Endothelial cell of umbilical vein (primary cell): Measurements from ENCODE around the gene A1BG. TPM values are rescaled to one million over a fixed set of nuclear protein-coding genes. Genes with fewer than 3 reads are reported as not detected.

Experiments used
- BruUV-seq: library from RNA; stranded (reverse); fragments of 400-500 nt; replicated peaks from 2 replicates; lab custom pipeline; 2021; lab: Mats Ljungman, UMichigan
- CTCF ChIA-PET: fragments of 300-600, 350-600 bp; sonication (Branson Sonifier 250); formaldehyde crosslinking; loops from one replicate; lab custom pipeline; 2021; ENCODE audit warnings: antibody characterized with exemption, inconsistent platforms; lab: Charles Lee
- POLR2A ChIA-PET: fragments of 300-600, 350-600 bp; sonication (Branson Sonifier 250); formaldehyde crosslinking; loops from one replicate; lab custom pipeline; 2021; ENCODE audit warnings: antibody characterized with exemption, inconsistent platforms; lab: Charles Lee
- DNase-seq: peaks from one replicate; pipeline ENCODE4 v3.0.0-alpha.2; 2011; ENCODE audit warnings: low read depth, low spot score
- FAIRE-seq: peaks from 2 replicates; lab custom pipeline; 2011; peaks lifted over from hg19 to GRCh38; lab: Jason Lieb, UNC
- H2AFZ ChIP-seq: 2 replicates; pipeline ENCODE4 v1.6.0; 2012; ENCODE audit warnings: low read depth, low read length, control low read depth, inconsistent platforms
- H3K27ac ChIP-seq: 2 replicates; pipeline ENCODE4 v1.5.1; 2011; ENCODE audit warnings: low read depth, mild to moderate bottlenecking, control low read depth, low read length, moderate library complexity; ENCODE audit not compliant: insufficient read depth
- H3K27me3 ChIP-seq, 2 experiments: 2 replicates each; pipeline versions ENCODE4 v1.6.0 to v1.6.1; 2011; ENCODE audit warnings: low read length in 2 of 2, mixed read lengths in 1 of 2; ENCODE audit not compliant: control insufficient read depth in 2 of 2, insufficient read depth in 2 of 2
- H3K36me3 ChIP-seq, 2 experiments: 2 replicates in 1 of 2; 3 replicates in 1 of 2; pipeline ENCODE4 v1.5.1; 2011; ENCODE audit warnings: low read length in 2 of 2, mild to moderate bottlenecking in 1 of 2, moderate library complexity in 1 of 2; ENCODE audit not compliant: control insufficient read depth in 2 of 2, insufficient read depth in 2 of 2; ENCODE audit errors: extremely low read depth in 1 of 2
- H3K4me1 ChIP-seq: 3 replicates; pipeline ENCODE4 v1.5.1; 2011; ENCODE audit warnings: mild to moderate bottlenecking, low read length; ENCODE audit not compliant: control insufficient read depth, insufficient read depth; ENCODE audit errors: extremely low read depth
- H3K4me2 ChIP-seq: 2 replicates; pipeline ENCODE4 v1.6.1; 2011; ENCODE audit warnings: low read length, control low read depth, mixed read lengths; ENCODE audit not compliant: insufficient read depth
- H3K4me3 ChIP-seq, 3 experiments: fragments of 200-600 bp in 1 of 3; sonication (generic), shearing (Covaris generic) in 1 of 3; replicated peaks in 1 of 3; 2 replicates each; pipeline ENCODE4 v1.5.1; 2011 to 2016; ENCODE audit warnings: control low read depth in 3 of 3, low read length in 3 of 3, mild to moderate bottlenecking in 2 of 3, inconsistent platforms in 1 of 3, low read depth in 1 of 3, moderate library complexity in 1 of 3; ENCODE audit not compliant: insufficient read depth in 1 of 3
- H3K79me2 ChIP-seq: 2 replicates; pipeline ENCODE4 v1.6.0; 2012; ENCODE audit warnings: low read length, inconsistent platforms; ENCODE audit not compliant: control insufficient read depth, insufficient read depth
- H3K9ac ChIP-seq: replicated peaks from 2 replicates; pipeline ENCODE3; 2011; ENCODE audit warnings: low read length, control low read depth; ENCODE audit not compliant: insufficient read depth; ENCODE audit errors: extremely low read depth
- H3K9me1 ChIP-seq: replicated peaks from 3 replicates; pipeline ENCODE4 v1.6.0; 2011; ENCODE audit warnings: mild to moderate bottlenecking, low read length; ENCODE audit not compliant: control insufficient read depth, insufficient read depth; ENCODE audit errors: extremely low read depth
- H3K9me3 ChIP-seq: replicated peaks from 2 replicates; pipeline ENCODE4 v1.5.1; 2012; ENCODE audit warnings: low read length, inconsistent platforms; ENCODE audit not compliant: control insufficient read depth, insufficient read depth
- H4K20me1 ChIP-seq: replicated peaks from 2 replicates; pipeline ENCODE3; 2011; ENCODE audit warnings: mild to moderate bottlenecking, low read length; ENCODE audit not compliant: control insufficient read depth, insufficient read depth; ENCODE audit errors: extremely low read depth
- EZH2 ChIP-seq: IDR thresholded peaks from 2 replicates; pipeline ENCODE4 v1.6.1; 2012; ENCODE audit warnings: borderline replicate concordance, low read depth, mild to moderate bottlenecking, moderate library complexity, low read length, inconsistent platforms; ENCODE audit not compliant: severe bottlenecking
- FOS ChIP-seq: IDR thresholded peaks from 2 replicates; pipeline ENCODE4 v1.6.1; 2011; ENCODE audit warnings: mild to moderate bottlenecking, low read length, moderate library complexity, borderline replicate concordance; ENCODE audit not compliant: insufficient read depth
- GATA2 ChIP-seq: IDR thresholded peaks from 2 replicates; pipeline ENCODE4 v1.7.0; 2011; ENCODE audit warnings: low read depth, mild to moderate bottlenecking, moderate library complexity, mixed read lengths, low read length; ENCODE audit not compliant: insufficient read length, insufficient read depth
- JUN ChIP-seq: IDR thresholded peaks from 2 replicates; pipeline ENCODE4 v1.6.1; 2011; ENCODE audit warnings: borderline replicate concordance, low read depth; ENCODE audit not compliant: insufficient read length, insufficient read depth
- MYC ChIP-seq: IDR thresholded peaks from one replicate; pipeline ENCODE4 v1.6.1; 2011; ENCODE audit warnings: mild to moderate bottlenecking, low read depth, low read length
- POLR2A ChIP-seq: IDR thresholded peaks from 2 replicates; pipeline ENCODE4 v1.6.1; 2012; ENCODE audit warnings: low read depth, mild to moderate bottlenecking, control low read depth, low read length
- POLR2AphosphoS5 ChIP-seq: IDR thresholded peaks from 2 replicates; pipeline ENCODE4 v1.6.1; 2012; ENCODE audit warnings: low read depth, mild to moderate bottlenecking, control low read depth, low read length, moderate library complexity; ENCODE audit not compliant: insufficient read depth
- dilution Hi-C: fragments of 300-500 bp; cut with MboI; formaldehyde crosslinking; loops from one replicate; pipeline ENCODE4 v1.15.0; 2019; ENCODE audit warnings: low sequenced_read_pairs; ENCODE audit not compliant: extremely low pct_ligation_motif_present
- intact Hi-C: fragments of 100-400 bp; cut with micrococcal nuclease; formaldehyde crosslinking; loops from one replicate; pipeline ENCODE4 v1.10.0; 2022
- microRNA-seq: library from miRNA; unstranded; fragments of <30 nt; microRNA quantifications from one replicate; pipeline ENCODE4 v1.2.0, GENCODE V29; 2021; ENCODE audit warnings: borderline number of aligned reads, borderline replicate concordance
- polyA plus RNA-seq, 4 experiments: library from polyadenylated mRNA; depleted of rRNA in 3 of 4; stranded (reverse) in 3 of 4; unstranded in 1 of 4; fragments of >200 nt; gene quantifications; 2 replicates each; pipeline versions ENCODE4 v1.2.1 to v1.2.3, GENCODE V29; 2011 to 2012; ENCODE audit warnings: missing spikeins in 1 of 4
- small RNA-seq: library from RNA; depleted of rRNA; stranded (forward); fragments of <200 nt; gene quantifications from one replicate; pipeline ENCODE3, GENCODE V24; 2012; ENCODE audit warnings: low replicate concordance, low read depth; ENCODE audit not compliant: insufficient read depth, insufficient read length
- total RNA-seq: library from RNA; stranded (reverse); gene quantifications from 2 replicates; pipeline ENCODE4 v1.2.3, GENCODE V29; 2021
- TF ChIP-seq, protein P1 (sequence below): IDR thresholded peaks from 2 replicates; pipeline ENCODE4 v1.6.1; 2011; ENCODE audit not compliant: insufficient read depth, insufficient read length
- TF ChIP-seq, protein P2 (sequence below), 2 donors: IDR thresholded peaks; 1 replicate in 1 of 2; 2 replicates in 1 of 2; pipeline ENCODE4 v1.5.1; 2011; ENCODE audit warnings: low read length in 2 of 2, mild to moderate bottlenecking in 2 of 2, moderate library complexity in 2 of 2, control low read depth in 1 of 2, inconsistent platforms in 1 of 2, low read depth in 1 of 2; ENCODE audit not compliant: insufficient read depth in 1 of 2; ENCODE audit errors: extremely low read depth in 1 of 2

Gene A1BG
- total and polyA plus RNA-seq, 2 donors (not counting 3 experiments of a cell fraction or from before 2014, with no cell fraction given), result 2.3 to 3.7 TPM

DNA sequence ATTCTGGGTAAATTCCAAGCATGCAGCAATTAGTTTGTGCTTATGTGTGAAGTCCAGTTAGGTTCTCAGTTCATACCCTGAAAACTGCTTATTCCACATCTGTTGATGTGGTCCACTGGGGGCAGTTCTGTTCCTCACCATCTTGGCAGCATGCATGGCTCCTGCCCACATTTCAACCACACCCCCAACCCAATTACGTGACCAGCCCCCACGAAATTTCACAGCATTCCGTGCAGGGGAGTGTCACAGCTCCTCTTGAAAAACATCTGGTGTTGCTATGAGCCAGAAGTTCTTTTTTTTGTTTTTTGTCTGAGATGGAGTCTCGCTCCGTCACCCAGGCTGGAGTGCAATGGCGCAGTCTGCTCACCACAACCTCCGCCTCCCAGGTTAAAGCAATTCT lies 57.2 kb downstream of the A1BG start:
- no peak overlapping the region for H3K27ac ChIP-seq
- FAIRE-seq, result no peak
- no peaks in the 10 kb centered on the region for H3K79me2 ChIP-seq
- H3K36me3 ChIP-seq, result peaks cover 0 to 41% of the 10 kb centered on the region in 2 experiments
- H3K9me1 ChIP-seq, result no peaks in the 10 kb centered on the region
- no peak overlapping the region for H3K4me3 ChIP-seq
- H3K4me2 ChIP-seq, result no peak overlapping the region
- H3K4me1 ChIP-seq, result no peaks in the 10 kb centered on the region
- H3K27me3 ChIP-seq, result no peaks in the 10 kb centered on the region
- H3K9ac ChIP-seq, result no peak overlapping the region
- no peak overlapping the region for H2AFZ ChIP-seq
- peaks cover 8% of the 10 kb centered on the region for H3K9me3 ChIP-seq
- dilution Hi-C loops, result no loop called here
- intact Hi-C loops, result no loop called here
- BruUV-seq, result no TSS peak
- ChIA-PET POLR2A (no interaction called here), CTCF (no interaction called here)
- H4K20me1 ChIP-seq, result no peaks in the 10 kb centered on the region
- DNase-seq, result no peak
- TF ChIP-seq MYC, result no peak
- TF ChIP-seq GATA2, result no peak
- TF ChIP-seq, protein P1, sequence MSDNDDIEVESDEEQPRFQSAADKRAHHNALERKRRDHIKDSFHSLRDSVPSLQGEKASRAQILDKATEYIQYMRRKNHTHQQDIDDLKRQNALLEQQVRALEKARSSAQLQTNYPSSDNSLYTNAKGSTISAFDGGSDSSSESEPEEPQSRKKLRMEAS, result no peak
- TF ChIP-seq JUN, result no peak
- no peak for TF ChIP-seq EZH2
- TF ChIP-seq FOS, result no peak
- TF ChIP-seq POLR2A, result no peak
- no peak for TF ChIP-seq POLR2AphosphoS5
- TF ChIP-seq, protein P2, sequence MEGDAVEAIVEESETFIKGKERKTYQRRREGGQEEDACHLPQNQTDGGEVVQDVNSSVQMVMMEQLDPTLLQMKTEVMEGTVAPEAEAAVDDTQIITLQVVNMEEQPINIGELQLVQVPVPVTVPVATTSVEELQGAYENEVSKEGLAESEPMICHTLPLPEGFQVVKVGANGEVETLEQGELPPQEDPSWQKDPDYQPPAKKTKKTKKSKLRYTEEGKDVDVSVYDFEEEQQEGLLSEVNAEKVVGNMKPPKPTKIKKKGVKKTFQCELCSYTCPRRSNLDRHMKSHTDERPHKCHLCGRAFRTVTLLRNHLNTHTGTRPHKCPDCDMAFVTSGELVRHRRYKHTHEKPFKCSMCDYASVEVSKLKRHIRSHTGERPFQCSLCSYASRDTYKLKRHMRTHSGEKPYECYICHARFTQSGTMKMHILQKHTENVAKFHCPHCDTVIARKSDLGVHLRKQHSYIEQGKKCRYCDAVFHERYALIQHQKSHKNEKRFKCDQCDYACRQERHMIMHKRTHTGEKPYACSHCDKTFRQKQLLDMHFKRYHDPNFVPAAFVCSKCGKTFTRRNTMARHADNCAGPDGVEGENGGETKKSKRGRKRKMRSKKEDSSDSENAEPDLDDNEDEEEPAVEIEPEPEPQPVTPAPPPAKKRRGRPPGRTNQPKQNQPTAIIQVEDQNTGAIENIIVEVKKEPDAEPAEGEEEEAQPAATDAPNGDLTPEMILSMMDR (IDR thresholded peaks at IDR 0.05; ENCODE audit: extremely low read depth in 1 of 2, insufficient read depth in 1 of 2, low read depth in 1 of 2, low read length in 2 of 2), result no peak

Small RNA genes lying within 50 kb of the gene (microRNA-seq; reads per million reads assigned to microRNA genes)
- not detected for gene MIR4754
- not detected for gene MIR6806

Small RNA genes lying within 50 kb of the gene (small RNA-seq; reads per million reads assigned to genes)
- gene MIR4754 (not detected), gene MIR6806 (not detected), gene RNA5SP473 (not detected)

Other genes with a start within 250 kb of the A1BG start
- 4.9 and 5.3 TPM in 2 replicates for gene ZNF329, start 202.7 kb downstream of the A1BG start, total RNA-seq
- 2.7 and 3.0 TPM in 2 replicates for gene ZNF329, start 202.7 kb downstream of the A1BG start, polyA plus RNA-seq
- 18.3 and 18.8 TPM in 2 replicates for gene ZNF274, start 170.4 kb downstream of the A1BG start, total RNA-seq
- gene ZNF274, start 170.4 kb downstream of the A1BG start, polyA plus RNA-seq, result 9.1 and 10.1 TPM in 2 replicates
- 39.3 and 45.4 TPM in 2 replicates for gene ZNF544, start 124.6 kb downstream of the A1BG start, total RNA-seq
- gene ZNF544, start 124.6 kb downstream of the A1BG start, polyA plus RNA-seq, result 33.4 and 36.1 TPM in 2 replicates
- gene ZNF8, start 74.5 kb downstream of the A1BG start, total RNA-seq, result 6.3 and 6.8 TPM in 2 replicates
- 3.7 and 4.0 TPM in 2 replicates for gene ZNF8, start 74.5 kb downstream of the A1BG start, polyA plus RNA-seq
- gene ERVK3-1, start 48.1 kb downstream of the A1BG start, total RNA-seq, result 25.8 and 28.4 TPM in 2 replicates
- 25.9 and 29.3 TPM in 2 replicates for gene ERVK3-1, start 48.1 kb downstream of the A1BG start, polyA plus RNA-seq
- gene ZSCAN22, start 26.5 kb downstream of the A1BG start, total RNA-seq, result 3.6 and 3.7 TPM in 2 replicates
- 3.6 and 3.9 TPM in 2 replicates for gene ZSCAN22, start 26.5 kb downstream of the A1BG start, polyA plus RNA-seq
- 0.42 and 1.3 TPM in 2 replicates for gene ZNF497, start 9.3 kb upstream of the A1BG start, total RNA-seq
- gene ZNF497, start 9.3 kb upstream of the A1BG start, polyA plus RNA-seq, result 0.40 and 0.62 TPM in 2 replicates
- gene ZNF837, start 27.5 kb upstream of the A1BG start, total RNA-seq, result 1.4 and 1.7 TPM in 2 replicates
- 1.6 and 2.8 TPM in 2 replicates for gene ZNF837, start 27.5 kb upstream of the A1BG start, polyA plus RNA-seq
- 945 and 993 TPM in 2 replicates for gene RPS5, start 33.8 kb upstream of the A1BG start, total RNA-seq
- gene RPS5, start 33.8 kb upstream of the A1BG start, polyA plus RNA-seq, result 3,430 and 4,008 TPM in 2 replicates
- gene RNF225, start 42.2 kb upstream of the A1BG start, total RNA-seq, result 0.58 TPM in 1 of 2 replicates, not detected in the other
- not detected in 2 replicates for gene RNF225, start 42.2 kb upstream of the A1BG start, polyA plus RNA-seq
- gene ZNF584, start 55.2 kb upstream of the A1BG start, total RNA-seq, result 12.4 and 12.6 TPM in 2 replicates
- gene ZNF584, start 55.2 kb upstream of the A1BG start, polyA plus RNA-seq, result 5.9 and 6.1 TPM in 2 replicates
- gene ZNF132, start 86.7 kb upstream of the A1BG start, total RNA-seq, result 4.1 and 4.2 TPM in 2 replicates
- gene ZNF132, start 86.7 kb upstream of the A1BG start, polyA plus RNA-seq, result 0.54 and 0.62 TPM in 2 replicates
- 6.3 and 6.9 TPM in 2 replicates for gene ZNF324B, start 98.1 kb upstream of the A1BG start, total RNA-seq
- gene ZNF324B, start 98.1 kb upstream of the A1BG start, polyA plus RNA-seq, result 3.4 and 3.5 TPM in 2 replicates
- gene ZNF324, start 113.6 kb upstream of the A1BG start, total RNA-seq, result 7.1 and 8.7 TPM in 2 replicates
- 6.4 and 8.8 TPM in 2 replicates for gene ZNF324, start 113.6 kb upstream of the A1BG start, polyA plus RNA-seq
- gene ZNF446, start 122.9 kb upstream of the A1BG start, total RNA-seq, result 6.6 and 7.0 TPM in 2 replicates
- gene ZNF446, start 122.9 kb upstream of the A1BG start, polyA plus RNA-seq, result 8.3 and 11.2 TPM in 2 replicates
- 6.1 and 7.1 TPM in 2 replicates for gene SLC27A5, start 158.5 kb upstream of the A1BG start, total RNA-seq
- 12.1 and 16.0 TPM in 2 replicates for gene SLC27A5, start 158.5 kb upstream of the A1BG start, polyA plus RNA-seq
- 21.8 TPM in 2 replicates for gene ZBTB45, start 166.3 kb upstream of the A1BG start, total RNA-seq
- gene ZBTB45, start 166.3 kb upstream of the A1BG start, polyA plus RNA-seq, result 17.8 and 25.3 TPM in 2 replicates
- gene TRIM28, start 190.6 kb upstream of the A1BG start, total RNA-seq, result 377 and 429 TPM in 2 replicates
- gene TRIM28, start 190.6 kb upstream of the A1BG start, polyA plus RNA-seq, result 521 and 593 TPM in 2 replicates
- gene CHMP2A, start 201.6 kb upstream of the A1BG start, total RNA-seq, result 96.8 and 105 TPM in 2 replicates
- 126 and 150 TPM in 2 replicates for gene CHMP2A, start 201.6 kb upstream of the A1BG start, polyA plus RNA-seq
- gene UBE2M, start 205.1 kb upstream of the A1BG start, total RNA-seq, result 102 and 106 TPM in 2 replicates
- 86.6 and 87.8 TPM in 2 replicates for gene UBE2M, start 205.1 kb upstream of the A1BG start, polyA plus RNA-seq
- 18.8 and 26.4 TPM in 2 replicates for gene MZF1, start 219.8 kb upstream of the A1BG start, total RNA-seq
- gene MZF1, start 219.8 kb upstream of the A1BG start, polyA plus RNA-seq, result 30.8 and 39.1 TPM in 2 replicates